ENCODE results near the gene ALG2.

- TF ChIP-seq, protein P1, sequence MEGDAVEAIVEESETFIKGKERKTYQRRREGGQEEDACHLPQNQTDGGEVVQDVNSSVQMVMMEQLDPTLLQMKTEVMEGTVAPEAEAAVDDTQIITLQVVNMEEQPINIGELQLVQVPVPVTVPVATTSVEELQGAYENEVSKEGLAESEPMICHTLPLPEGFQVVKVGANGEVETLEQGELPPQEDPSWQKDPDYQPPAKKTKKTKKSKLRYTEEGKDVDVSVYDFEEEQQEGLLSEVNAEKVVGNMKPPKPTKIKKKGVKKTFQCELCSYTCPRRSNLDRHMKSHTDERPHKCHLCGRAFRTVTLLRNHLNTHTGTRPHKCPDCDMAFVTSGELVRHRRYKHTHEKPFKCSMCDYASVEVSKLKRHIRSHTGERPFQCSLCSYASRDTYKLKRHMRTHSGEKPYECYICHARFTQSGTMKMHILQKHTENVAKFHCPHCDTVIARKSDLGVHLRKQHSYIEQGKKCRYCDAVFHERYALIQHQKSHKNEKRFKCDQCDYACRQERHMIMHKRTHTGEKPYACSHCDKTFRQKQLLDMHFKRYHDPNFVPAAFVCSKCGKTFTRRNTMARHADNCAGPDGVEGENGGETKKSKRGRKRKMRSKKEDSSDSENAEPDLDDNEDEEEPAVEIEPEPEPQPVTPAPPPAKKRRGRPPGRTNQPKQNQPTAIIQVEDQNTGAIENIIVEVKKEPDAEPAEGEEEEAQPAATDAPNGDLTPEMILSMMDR (conservative IDR thresholded peaks at IDR 0.05; ENCODE audit: low read length), result no peak
- TF ChIP-seq EZH2phosphoT487 (IDR thresholded peaks at IDR 0.05; ENCODE audit: borderline replicate concordance, low read depth, low read length), result no peak
These were observed 44.0 kb downstream of the ALG2 start for GRCh38 chr9:99177576-99178366.
